ENCODE results near the gene FAM50B.

GRCh38 chr6:3849681-3850450, 693 bp downstream of the FAM50B start:
- TF ChIP-seq CREB1 (IDR thresholded peaks at IDR 0.05; ENCODE audit: low read depth): no peak
- TF ChIP-seq YY1 (IDR thresholded peaks at IDR 0.05; ENCODE audit: low read depth): no peak
- TF ChIP-seq TEAD4 (IDR thresholded peaks at IDR 0.05): no peak
- TF ChIP-seq FOXM1 (IDR thresholded peaks at IDR 0.05; ENCODE audit: borderline replicate concordance, low read depth): no peak
- no peak for TF ChIP-seq TCF12 (IDR thresholded peaks at IDR 0.05; ENCODE audit: low read depth)
- TF ChIP-seq NFIC (IDR thresholded peaks at IDR 0.05): peak; percentile 69; the same call in 1 of the 2 replicates
- TF ChIP-seq REST (IDR thresholded peaks at IDR 0.05; ENCODE audit: low read depth): no peak
- TF ChIP-seq EP300 (IDR thresholded peaks at IDR 0.05; ENCODE audit: borderline replicate concordance): no peak
- TF ChIP-seq EGR1 (IDR thresholded peaks at IDR 0.05): no peak
- no peak for TF ChIP-seq RAD21 (IDR thresholded peaks at IDR 0.05; ENCODE audit: low read depth)
- TF ChIP-seq MAX (IDR thresholded peaks at IDR 0.05): peak; percentile 74
- no peak for TF ChIP-seq USF1 (IDR thresholded peaks at IDR 0.05)
- TF ChIP-seq CEBPB (IDR thresholded peaks at IDR 0.05): no peak
- no peak for TF ChIP-seq TAF1 (IDR thresholded peaks at IDR 0.05; ENCODE audit: low read depth)

All from Ishikawa (cell line).